GM18526 (cell line): Measurements from ENCODE around the gene TTC8.

Experiments used
- POLR2A ChIP-seq: IDR thresholded peaks from 3 replicates; pipeline ENCODE4 v1.6.1; 2011; ENCODE audit not compliant: insufficient read length; ENCODE audit errors: extremely low read depth

TTC8 gene

DNA sequence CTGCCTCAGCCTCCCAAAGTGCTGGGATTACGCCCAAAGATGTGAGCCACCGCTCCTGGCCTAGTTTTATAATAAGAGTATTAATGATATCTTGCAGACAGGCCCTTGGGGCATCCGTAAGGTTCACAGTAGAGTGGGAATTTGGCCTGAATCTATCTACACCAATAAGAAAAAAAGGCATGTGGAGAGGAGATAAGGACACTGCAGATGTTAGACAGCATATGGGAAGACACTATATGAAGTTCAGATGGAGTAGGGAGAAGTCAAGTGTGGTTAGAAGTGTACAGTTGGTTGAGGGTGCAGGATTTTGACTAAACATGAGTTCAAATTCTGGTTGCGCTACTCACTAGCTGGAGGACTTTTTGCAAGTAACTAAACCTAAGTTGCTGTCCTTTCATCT, 8.5 kb upstream of the TTC8 start:
- no peak for TF ChIP-seq POLR2A

- no peak for TF ChIP-seq POLR2A
Observed at GRCh38 chr14:88818018-88818417, 6.4 kb upstream of the TTC8 start.

DNA sequence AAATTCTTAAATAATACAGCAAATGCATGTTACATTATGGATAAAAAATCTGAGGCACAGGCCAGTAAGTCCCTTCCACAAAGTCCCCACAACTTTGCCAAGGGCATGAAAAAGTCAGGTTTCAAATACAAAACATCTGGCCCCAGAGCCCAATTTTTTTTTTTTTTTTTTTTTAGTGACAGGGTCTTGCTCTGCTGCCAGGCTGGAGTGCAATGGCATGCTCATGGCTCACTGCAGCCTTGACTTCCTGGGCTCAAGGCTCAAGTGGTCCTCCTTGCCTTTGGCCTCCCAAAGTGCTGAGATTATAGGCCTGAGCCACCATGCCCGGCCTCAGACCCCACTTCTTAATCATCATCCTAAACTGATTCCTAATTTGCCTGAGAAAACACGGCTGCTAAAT, 3.1 kb upstream of the TTC8 start:
- no peak for TF ChIP-seq POLR2A

DNA sequence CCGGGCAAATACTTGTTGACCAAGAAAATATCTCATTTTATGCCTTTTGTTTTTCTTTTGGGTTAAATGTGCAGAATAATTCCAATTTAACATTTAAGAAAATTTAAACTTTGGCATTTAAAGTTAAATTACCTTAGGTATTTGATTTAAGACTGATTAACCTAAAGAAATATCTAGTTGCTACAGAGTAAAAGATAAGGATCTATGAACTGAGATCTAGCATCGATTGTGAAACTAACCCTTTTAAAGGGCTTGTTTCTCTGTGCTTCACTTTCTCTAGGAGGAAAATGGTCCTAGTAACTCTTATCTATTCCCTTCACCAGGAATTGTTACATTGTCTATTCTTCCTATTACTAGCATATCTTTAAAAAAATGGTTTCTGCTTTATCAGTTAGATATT, 2.6 kb upstream of the TTC8 start:
- no peak for TF ChIP-seq POLR2A

DNA sequence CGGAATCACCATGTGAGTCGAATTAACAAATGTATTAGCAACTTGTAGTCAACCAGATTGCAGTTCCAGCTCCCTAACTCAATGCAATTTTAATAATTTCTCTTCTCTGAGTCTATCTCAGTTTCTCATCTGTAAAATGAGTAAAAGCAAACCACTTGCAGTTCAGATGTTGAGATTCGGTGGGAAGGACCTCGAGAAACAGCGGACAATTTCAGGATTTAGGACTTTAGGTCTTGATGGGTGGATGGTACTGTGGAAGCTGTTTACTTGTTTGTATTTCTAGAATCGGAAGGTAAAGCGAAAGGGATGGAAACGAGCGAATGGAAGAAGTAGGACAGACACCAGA, 510 bp upstream of the TTC8 start:
- TF ChIP-seq POLR2A = no peak

- TF ChIP-seq POLR2A = no peak
Observed at GRCh38 chr14:88825078-88825458, 617 bp downstream of the TTC8 start.

DNA sequence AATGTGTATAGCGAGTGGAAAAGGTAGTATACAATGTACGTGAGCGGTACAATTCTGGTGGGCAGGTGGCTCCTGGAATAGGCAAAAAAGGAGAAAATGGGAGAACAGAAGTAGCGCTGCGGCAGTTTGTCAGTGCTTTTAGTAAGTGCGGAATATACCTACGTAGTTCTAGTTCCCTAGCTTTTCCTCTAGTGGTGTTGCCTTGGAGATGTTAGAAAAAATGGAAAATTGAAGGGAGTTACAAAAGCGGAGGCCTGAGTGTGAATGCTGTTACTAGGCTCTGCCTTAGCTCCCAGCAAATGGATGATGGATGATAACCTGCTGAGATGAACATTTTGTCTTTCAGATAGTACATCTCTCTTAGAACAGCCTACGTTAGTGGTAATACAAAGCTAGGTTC, 1.1 kb downstream of the TTC8 start:
- no peak for TF ChIP-seq POLR2A

- TF ChIP-seq POLR2A = no peak
Observed at GRCh38 chr14:88829188-88829587, 4.7 kb downstream of the TTC8 start.

DNA sequence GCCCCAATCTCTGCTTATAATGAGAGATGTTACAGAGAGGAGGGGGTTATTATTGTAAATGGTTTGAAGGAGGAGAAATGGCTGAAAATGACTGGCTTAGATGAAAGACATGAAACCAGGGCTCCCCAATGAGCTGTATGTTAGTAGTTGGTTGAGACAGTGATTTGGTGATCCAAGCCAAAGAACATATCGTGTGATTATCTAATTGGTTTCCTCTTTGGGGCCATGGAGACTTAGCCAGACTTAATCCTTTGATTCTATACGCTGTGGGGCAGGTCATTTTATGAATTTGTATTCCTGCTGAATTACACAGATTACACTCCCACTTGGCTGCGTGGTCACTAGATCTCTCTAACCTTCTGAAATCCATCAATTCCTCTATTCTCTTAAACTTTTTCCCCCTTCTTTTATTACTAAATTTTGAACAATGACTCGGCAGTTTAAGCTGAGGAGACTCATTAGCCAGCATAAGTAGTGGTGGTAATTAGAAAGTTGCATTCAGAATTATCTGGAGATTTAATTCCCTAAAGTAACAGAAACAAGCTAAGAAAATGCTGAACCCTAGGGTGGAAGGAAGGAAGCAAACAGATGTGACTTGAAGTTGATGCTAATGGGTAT, 5.3 kb downstream of the TTC8 start:
- TF ChIP-seq POLR2A = no peak

DNA sequence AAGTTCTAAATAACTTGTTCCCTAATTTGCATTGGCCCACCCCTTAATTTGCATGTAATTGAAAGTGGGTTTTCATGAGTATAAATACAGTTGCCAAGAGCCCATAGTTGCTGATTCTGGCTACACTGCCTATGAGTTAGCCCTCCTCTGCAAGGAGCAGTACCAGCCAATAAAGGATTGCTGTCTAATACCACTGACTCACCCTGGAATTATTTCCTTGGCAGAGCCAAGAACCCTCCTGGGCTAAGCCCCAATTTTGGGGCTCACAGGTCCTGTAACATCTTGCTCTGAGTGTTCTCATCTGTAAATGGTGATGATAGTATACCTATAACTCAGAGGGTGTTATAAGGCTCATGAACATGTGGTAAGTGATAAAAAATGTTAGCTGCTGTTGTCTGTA, 6.8 kb downstream of the TTC8 start:
- no peak for TF ChIP-seq POLR2A

DNA sequence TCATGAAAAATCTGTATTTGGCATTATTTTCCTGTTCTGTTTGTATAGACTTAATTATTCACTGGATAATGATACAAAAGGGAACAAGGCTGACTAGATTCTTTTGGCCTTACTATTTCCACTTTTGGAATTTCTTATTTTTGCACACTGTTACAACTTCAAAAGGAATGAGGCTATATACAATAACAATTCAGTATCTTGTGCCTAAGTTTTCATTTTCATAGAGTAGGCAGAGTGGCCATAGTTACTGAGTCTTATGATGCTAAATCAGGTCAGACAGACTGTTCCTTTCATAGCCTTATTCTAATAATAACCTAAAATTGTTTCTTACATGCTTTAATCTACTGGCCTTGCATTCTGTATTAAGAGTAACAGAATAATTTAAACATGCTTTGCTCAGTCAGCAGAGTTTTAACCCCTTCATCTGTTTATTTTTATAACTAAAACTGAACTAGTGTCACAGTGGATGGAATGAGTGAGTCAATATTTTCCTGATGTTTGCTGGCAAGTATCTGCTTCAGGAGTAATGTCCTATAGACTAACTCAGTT, 10.5 kb downstream of the TTC8 start:
- no peak for TF ChIP-seq POLR2A

DNA sequence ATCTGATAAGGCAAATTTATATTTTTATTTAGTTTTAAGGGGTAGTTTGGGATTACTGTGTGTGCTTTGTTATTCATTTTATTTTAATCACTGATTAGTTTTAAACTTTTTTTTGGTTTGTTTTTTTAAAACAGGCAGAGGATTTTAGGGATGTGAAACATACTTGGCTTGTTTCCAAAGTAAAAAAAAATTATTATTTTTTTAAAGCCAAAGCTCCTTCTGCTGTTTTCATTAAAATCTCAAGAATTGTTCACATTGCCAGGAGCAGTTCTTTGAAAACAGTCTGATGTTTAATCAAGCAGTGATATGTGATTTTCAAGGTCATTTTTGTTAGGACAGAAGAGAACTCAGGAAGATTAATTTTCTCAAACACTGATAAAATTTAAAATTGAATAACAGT, 11.2 kb downstream of the TTC8 start:
- TF ChIP-seq POLR2A = no peak

GRCh38 chr14:88837495-88837894, 13.0 kb downstream of the TTC8 start:
- no peak for TF ChIP-seq POLR2A

- no peak for TF ChIP-seq POLR2A
Observed at GRCh38 chr14:88838015-88838414, 13.6 kb downstream of the TTC8 start.

DNA sequence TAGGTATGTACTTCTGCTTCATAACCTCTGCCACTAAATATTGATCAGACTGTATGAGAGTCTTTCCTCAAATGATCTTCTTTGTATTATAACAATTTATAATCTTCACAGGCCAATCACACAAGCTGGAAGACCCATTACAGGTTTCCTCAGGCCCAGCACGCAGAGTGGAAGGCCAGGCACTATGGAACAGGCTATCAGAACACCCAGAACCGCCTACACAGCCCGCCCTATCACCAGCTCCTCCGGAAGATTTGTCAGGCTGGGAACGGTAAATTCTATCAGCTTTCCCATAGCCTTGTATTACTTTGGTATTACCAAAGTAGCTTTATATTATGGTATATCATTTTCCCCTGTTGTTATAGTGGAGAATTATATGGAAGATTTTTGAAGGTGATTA, 16.5 kb downstream of the TTC8 start:
- no peak for TF ChIP-seq POLR2A

- TF ChIP-seq POLR2A = no peak
Observed at GRCh38 chr14:88841741-88842140, 17.3 kb downstream of the TTC8 start.

GRCh38 chr14:88842414-88842813, 18.0 kb downstream of the TTC8 start:
- TF ChIP-seq POLR2A = no peak
